Endothelial cell of umbilical vein (primary cell): ENCODE data around the gene CCDC12. TPM values are rescaled to one million over a fixed set of nuclear protein-coding genes. Genes with fewer than 3 reads are reported as not detected.
A peak's percentile ranks its signal among the peaks of the same experiment; 100 is the strongest.
"Not testable (repeated sequence)": the region's sequence is repeated elsewhere in the genome, so short reads cannot be mapped to it uniquely, and the experiment has no call there.

Source experiments
- BruUV-seq: library from RNA; stranded (reverse); fragments of 400-500 nt; replicated peaks from 2 replicates; lab custom pipeline; 2021; lab: Mats Ljungman, UMichigan
- CTCF ChIA-PET: fragments of 300-600, 350-600 bp; sonication (Branson Sonifier 250); formaldehyde crosslinking; loops from one replicate; lab custom pipeline; 2021; ENCODE audit warnings: antibody characterized with exemption, inconsistent platforms; lab: Charles Lee
- POLR2A ChIA-PET: fragments of 300-600, 350-600 bp; sonication (Branson Sonifier 250); formaldehyde crosslinking; loops from one replicate; lab custom pipeline; 2021; ENCODE audit warnings: antibody characterized with exemption, inconsistent platforms; lab: Charles Lee
- DNase-seq: peaks from one replicate; pipeline ENCODE4 v3.0.0-alpha.2; 2011; ENCODE audit warnings: low read depth, low spot score
- FAIRE-seq: peaks from 2 replicates; lab custom pipeline; 2011; peaks lifted over from hg19 to GRCh38; lab: Jason Lieb, UNC
- H2AFZ ChIP-seq: 2 replicates; pipeline ENCODE4 v1.6.0; 2012; ENCODE audit warnings: low read depth, low read length, control low read depth, inconsistent platforms
- H3K27ac ChIP-seq: 2 replicates; pipeline ENCODE4 v1.5.1; 2011; ENCODE audit warnings: low read depth, mild to moderate bottlenecking, control low read depth, low read length, moderate library complexity; ENCODE audit not compliant: insufficient read depth
- H3K27me3 ChIP-seq, 2 experiments: 2 replicates each; pipeline versions ENCODE4 v1.6.0 to v1.6.1; 2011; ENCODE audit warnings: low read length in 2 of 2, mixed read lengths in 1 of 2; ENCODE audit not compliant: control insufficient read depth in 2 of 2, insufficient read depth in 2 of 2
- H3K36me3 ChIP-seq, 2 experiments: 2 replicates in 1 of 2; 3 replicates in 1 of 2; pipeline ENCODE4 v1.5.1; 2011; ENCODE audit warnings: low read length in 2 of 2, mild to moderate bottlenecking in 1 of 2, moderate library complexity in 1 of 2; ENCODE audit not compliant: control insufficient read depth in 2 of 2, insufficient read depth in 2 of 2; ENCODE audit errors: extremely low read depth in 1 of 2
- H3K4me1 ChIP-seq: 3 replicates; pipeline ENCODE4 v1.5.1; 2011; ENCODE audit warnings: mild to moderate bottlenecking, low read length; ENCODE audit not compliant: control insufficient read depth, insufficient read depth; ENCODE audit errors: extremely low read depth
- H3K4me2 ChIP-seq: 2 replicates; pipeline ENCODE4 v1.6.1; 2011; ENCODE audit warnings: low read length, control low read depth, mixed read lengths; ENCODE audit not compliant: insufficient read depth
- H3K4me3 ChIP-seq, 3 experiments: fragments of 200-600 bp in 1 of 3; sonication (generic), shearing (Covaris generic) in 1 of 3; replicated peaks in 1 of 3; 2 replicates each; pipeline ENCODE4 v1.5.1; 2011 to 2016; ENCODE audit warnings: control low read depth in 3 of 3, low read length in 3 of 3, mild to moderate bottlenecking in 2 of 3, inconsistent platforms in 1 of 3, low read depth in 1 of 3, moderate library complexity in 1 of 3; ENCODE audit not compliant: insufficient read depth in 1 of 3
- H3K79me2 ChIP-seq: 2 replicates; pipeline ENCODE4 v1.6.0; 2012; ENCODE audit warnings: low read length, inconsistent platforms; ENCODE audit not compliant: control insufficient read depth, insufficient read depth
- H3K9ac ChIP-seq: replicated peaks from 2 replicates; pipeline ENCODE3; 2011; ENCODE audit warnings: low read length, control low read depth; ENCODE audit not compliant: insufficient read depth; ENCODE audit errors: extremely low read depth
- H3K9me1 ChIP-seq: replicated peaks from 3 replicates; pipeline ENCODE4 v1.6.0; 2011; ENCODE audit warnings: mild to moderate bottlenecking, low read length; ENCODE audit not compliant: control insufficient read depth, insufficient read depth; ENCODE audit errors: extremely low read depth
- H3K9me3 ChIP-seq: replicated peaks from 2 replicates; pipeline ENCODE4 v1.5.1; 2012; ENCODE audit warnings: low read length, inconsistent platforms; ENCODE audit not compliant: control insufficient read depth, insufficient read depth
- H4K20me1 ChIP-seq: replicated peaks from 2 replicates; pipeline ENCODE3; 2011; ENCODE audit warnings: mild to moderate bottlenecking, low read length; ENCODE audit not compliant: control insufficient read depth, insufficient read depth; ENCODE audit errors: extremely low read depth
- GATA2 ChIP-seq: IDR thresholded peaks from 2 replicates; pipeline ENCODE4 v1.7.0; 2011; ENCODE audit warnings: low read depth, mild to moderate bottlenecking, moderate library complexity, mixed read lengths, low read length; ENCODE audit not compliant: insufficient read length, insufficient read depth
- JUN ChIP-seq: IDR thresholded peaks from 2 replicates; pipeline ENCODE4 v1.6.1; 2011; ENCODE audit warnings: borderline replicate concordance, low read depth; ENCODE audit not compliant: insufficient read length, insufficient read depth
- POLR2A ChIP-seq: IDR thresholded peaks from 2 replicates; pipeline ENCODE4 v1.6.1; 2012; ENCODE audit warnings: low read depth, mild to moderate bottlenecking, control low read depth, low read length
- POLR2AphosphoS5 ChIP-seq: IDR thresholded peaks from 2 replicates; pipeline ENCODE4 v1.6.1; 2012; ENCODE audit warnings: low read depth, mild to moderate bottlenecking, control low read depth, low read length, moderate library complexity; ENCODE audit not compliant: insufficient read depth
- dilution Hi-C: fragments of 300-500 bp; cut with MboI; formaldehyde crosslinking; loops from one replicate; pipeline ENCODE4 v1.15.0; 2019; ENCODE audit warnings: low sequenced_read_pairs; ENCODE audit not compliant: extremely low pct_ligation_motif_present
- intact Hi-C: fragments of 100-400 bp; cut with micrococcal nuclease; formaldehyde crosslinking; loops from one replicate; pipeline ENCODE4 v1.10.0; 2022
- polyA plus RNA-seq, 4 experiments: library from polyadenylated mRNA; depleted of rRNA in 3 of 4; stranded (reverse) in 3 of 4; unstranded in 1 of 4; fragments of >200 nt; gene quantifications; 2 replicates each; pipeline versions ENCODE4 v1.2.1 to v1.2.3, GENCODE V29; 2011 to 2012; ENCODE audit warnings: missing spikeins in 1 of 4
- total RNA-seq: library from RNA; stranded (reverse); gene quantifications from 2 replicates; pipeline ENCODE4 v1.2.3, GENCODE V29; 2021
- TF ChIP-seq, protein P1 (sequence below), 2 donors: IDR thresholded peaks; 1 replicate in 1 of 2; 2 replicates in 1 of 2; pipeline ENCODE4 v1.5.1; 2011; ENCODE audit warnings: low read length in 2 of 2, mild to moderate bottlenecking in 2 of 2, moderate library complexity in 2 of 2, control low read depth in 1 of 2, inconsistent platforms in 1 of 2, low read depth in 1 of 2; ENCODE audit not compliant: insufficient read depth in 1 of 2; ENCODE audit errors: extremely low read depth in 1 of 2
- TF ChIP-seq, protein P2 (sequence below): IDR thresholded peaks from 2 replicates; pipeline ENCODE4 v1.6.1; 2011; ENCODE audit not compliant: insufficient read depth, insufficient read length

CCDC12 gene
- total and polyA plus RNA-seq, 2 donors (not counting 3 experiments of a cell fraction or from before 2014, with no cell fraction given): 35.1 to 50.5 TPM

DNA sequence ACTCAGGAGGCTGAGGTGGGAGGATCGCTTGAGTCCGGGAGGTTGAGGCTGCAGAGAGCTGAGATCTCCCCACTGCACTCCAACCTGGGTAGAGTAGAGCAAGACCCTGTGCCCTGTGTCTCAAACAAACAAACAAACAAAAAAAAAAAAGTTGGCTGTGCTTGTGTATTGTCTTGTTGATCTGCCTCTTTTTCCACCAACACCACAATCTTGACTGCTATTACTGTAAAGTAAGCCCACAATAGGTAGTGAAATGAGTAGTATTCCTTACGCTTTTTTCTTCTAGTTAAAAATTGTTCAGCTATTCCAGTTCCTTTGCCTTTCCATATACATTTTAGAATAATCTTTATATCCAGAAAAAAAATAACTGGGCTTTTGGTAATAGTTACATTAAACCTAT, 63.6 kb downstream of the CCDC12 start:
- H3K36me3 ChIP-seq: no peaks in the 10 kb centered on the region
- H3K4me2 ChIP-seq: no peak overlapping the region
- H3K27me3 ChIP-seq: no peaks in the 10 kb centered on the region
- BruUV-seq: no TSS peak
- no peaks in the 10 kb centered on the region for H3K9me3 ChIP-seq
- no peaks in the 10 kb centered on the region for H3K9me1 ChIP-seq
- no peak overlapping the region for H3K27ac ChIP-seq
- H3K9ac ChIP-seq: no peak overlapping the region
- H3K79me2 ChIP-seq: no peaks in the 10 kb centered on the region
- FAIRE-seq (no peak), DNase-seq (no peak)
- no peaks in the 10 kb centered on the region for H4K20me1 ChIP-seq
- no peak overlapping the region for H3K4me3 ChIP-seq
- POLR2A ChIA-PET: interaction anchor here (0.7 kb wide), 1 partner anchor 360 kb away, joined by 6 read pairs; no protein-coding TSS in a partner anchor
- H3K4me1 ChIP-seq: peaks cover 10% of the 10 kb centered on the region
- dilution Hi-C loops (no loop called here), intact Hi-C loops (no loop called here)
- no peak overlapping the region for H2AFZ ChIP-seq
- CTCF ChIA-PET: interaction anchor here (0.6 to 2.5 kb wide), 7 partner anchors 10 to 64 kb away, joined by 3 to 10 read pairs (median 5); partner anchors contain the start of gene CCDC12
- TF ChIP-seq, protein P1, sequence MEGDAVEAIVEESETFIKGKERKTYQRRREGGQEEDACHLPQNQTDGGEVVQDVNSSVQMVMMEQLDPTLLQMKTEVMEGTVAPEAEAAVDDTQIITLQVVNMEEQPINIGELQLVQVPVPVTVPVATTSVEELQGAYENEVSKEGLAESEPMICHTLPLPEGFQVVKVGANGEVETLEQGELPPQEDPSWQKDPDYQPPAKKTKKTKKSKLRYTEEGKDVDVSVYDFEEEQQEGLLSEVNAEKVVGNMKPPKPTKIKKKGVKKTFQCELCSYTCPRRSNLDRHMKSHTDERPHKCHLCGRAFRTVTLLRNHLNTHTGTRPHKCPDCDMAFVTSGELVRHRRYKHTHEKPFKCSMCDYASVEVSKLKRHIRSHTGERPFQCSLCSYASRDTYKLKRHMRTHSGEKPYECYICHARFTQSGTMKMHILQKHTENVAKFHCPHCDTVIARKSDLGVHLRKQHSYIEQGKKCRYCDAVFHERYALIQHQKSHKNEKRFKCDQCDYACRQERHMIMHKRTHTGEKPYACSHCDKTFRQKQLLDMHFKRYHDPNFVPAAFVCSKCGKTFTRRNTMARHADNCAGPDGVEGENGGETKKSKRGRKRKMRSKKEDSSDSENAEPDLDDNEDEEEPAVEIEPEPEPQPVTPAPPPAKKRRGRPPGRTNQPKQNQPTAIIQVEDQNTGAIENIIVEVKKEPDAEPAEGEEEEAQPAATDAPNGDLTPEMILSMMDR (IDR thresholded peaks at IDR 0.05; ENCODE audit: extremely low read depth in 1 of 2, insufficient read depth in 1 of 2, low read depth in 1 of 2, low read length in 2 of 2): no peak
- TF ChIP-seq, protein P2, sequence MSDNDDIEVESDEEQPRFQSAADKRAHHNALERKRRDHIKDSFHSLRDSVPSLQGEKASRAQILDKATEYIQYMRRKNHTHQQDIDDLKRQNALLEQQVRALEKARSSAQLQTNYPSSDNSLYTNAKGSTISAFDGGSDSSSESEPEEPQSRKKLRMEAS: no peak
- TF ChIP-seq POLR2AphosphoS5 (no peak), POLR2A (no peak), GATA2 (no peak), JUN (no peak)

DNA sequence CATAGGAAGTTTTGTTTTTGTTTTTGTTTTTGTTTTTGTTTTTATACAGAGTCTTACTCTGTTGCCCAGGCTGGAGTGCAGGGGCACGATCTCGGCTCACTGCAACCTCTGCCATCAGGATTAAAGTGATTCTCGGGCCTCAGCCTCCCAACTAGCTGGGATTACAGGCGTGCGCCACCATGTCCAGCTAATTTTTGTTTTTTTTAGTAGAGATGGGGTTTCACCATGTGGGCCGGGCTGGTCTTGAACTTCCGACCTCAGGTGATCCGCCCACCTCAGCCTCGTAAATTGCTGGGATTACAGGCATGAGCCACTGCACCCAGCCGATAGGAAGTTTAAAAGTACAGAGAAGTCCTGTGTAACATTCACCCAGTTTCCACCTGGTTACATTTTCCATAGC, 65.6 kb downstream of the CCDC12 start:
- H3K9me3 ChIP-seq, H3K36me3 ChIP-seq, H3K4me3 ChIP-seq, H3K27me3 ChIP-seq, intact Hi-C loops, DNase-seq, H3K79me2 ChIP-seq, H3K27ac ChIP-seq, H3K4me2 ChIP-seq, H4K20me1 ChIP-seq, H3K9ac ChIP-seq, H2AFZ ChIP-seq, H3K9me1 ChIP-seq, POLR2A ChIA-PET, BruUV-seq, H3K4me1 ChIP-seq, dilution Hi-C loops: not testable (repeated sequence)
- CTCF ChIA-PET: interaction anchor here (1.7 kb wide), 1 partner anchor 205 kb away, joined by 4 read pairs; no protein-coding TSS in a partner anchor
- peak; percentile 28 for FAIRE-seq
